ENCODE results near the gene PLXNC1.

- TF ChIP-seq POLR2AphosphoS5 (IDR thresholded peaks at IDR 0.05; ENCODE audit: insufficient read depth in 1 of 2, low read depth in 1 of 2) (no peak), POLR2A (IDR thresholded peaks at IDR 0.05) (no peak)
- TF ChIP-seq, protein P1, sequence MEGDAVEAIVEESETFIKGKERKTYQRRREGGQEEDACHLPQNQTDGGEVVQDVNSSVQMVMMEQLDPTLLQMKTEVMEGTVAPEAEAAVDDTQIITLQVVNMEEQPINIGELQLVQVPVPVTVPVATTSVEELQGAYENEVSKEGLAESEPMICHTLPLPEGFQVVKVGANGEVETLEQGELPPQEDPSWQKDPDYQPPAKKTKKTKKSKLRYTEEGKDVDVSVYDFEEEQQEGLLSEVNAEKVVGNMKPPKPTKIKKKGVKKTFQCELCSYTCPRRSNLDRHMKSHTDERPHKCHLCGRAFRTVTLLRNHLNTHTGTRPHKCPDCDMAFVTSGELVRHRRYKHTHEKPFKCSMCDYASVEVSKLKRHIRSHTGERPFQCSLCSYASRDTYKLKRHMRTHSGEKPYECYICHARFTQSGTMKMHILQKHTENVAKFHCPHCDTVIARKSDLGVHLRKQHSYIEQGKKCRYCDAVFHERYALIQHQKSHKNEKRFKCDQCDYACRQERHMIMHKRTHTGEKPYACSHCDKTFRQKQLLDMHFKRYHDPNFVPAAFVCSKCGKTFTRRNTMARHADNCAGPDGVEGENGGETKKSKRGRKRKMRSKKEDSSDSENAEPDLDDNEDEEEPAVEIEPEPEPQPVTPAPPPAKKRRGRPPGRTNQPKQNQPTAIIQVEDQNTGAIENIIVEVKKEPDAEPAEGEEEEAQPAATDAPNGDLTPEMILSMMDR (IDR thresholded peaks at IDR 0.05): no peak
Measured at GRCh38 chr12:94320109-94320508, 171.7 kb downstream of the PLXNC1 start.
